Measurements from ENCODE around the gene NR1H3. TPM values are rescaled to one million over a fixed set of nuclear protein-coding genes. Genes with fewer than 3 reads are reported as not detected.

The NR1H3 gene
- total and polyA plus RNA-seq, 4 donors, result 35.0 to 62.0 (median 57.0) TPM

GRCh38 chr11:47234669-47235100, 23.1 kb upstream of the NR1H3 start:
- Histone ChIP-seq H3K4me1 (ENCODE audit: control insufficient read depth in 5 of 5, insufficient read depth in 5 of 5, low read length in 5 of 5) (peaks cover 0 to 3% (median 0%) of the 10 kb centered on the region in 5 donors), H3K4me3 (no peak overlapping the region), H3K9ac (ENCODE audit: insufficient read depth in 1 of 2, low read length in 2 of 2) (no peak overlapping the region), H3K9me3 (ENCODE audit: control insufficient read depth in 4 of 4, insufficient read depth in 3 of 4, low read length in 3 of 4) (no peaks in the 10 kb centered on the region), H3K36me3 (ENCODE audit: control insufficient read depth in 4 of 4, insufficient read depth in 4 of 4, low read length in 4 of 4) (peaks cover 0 to 17% (median 12%) of the 10 kb centered on the region in 4 donors), H3K27me3 (ENCODE audit: control insufficient read depth in 3 of 3, insufficient read depth in 3 of 3, low read length in 2 of 3) (no peaks in the 10 kb centered on the region), H3K27ac (ENCODE audit: low read depth in 1 of 2, low read length in 1 of 2) (peak overlapping the region in 1 of 2 donors; percentile 63)
- peak; percentile 48 to 58 (median 49) for DNase-seq
- 44 to 50% methylated on average over 12 of the region's 12 CpGs for WGBS, 2 donors
- ATAC-seq (ENCODE audit: insufficient read depth, low FRiP score), result no peak
- no peak for TF ChIP-seq CTCF (IDR thresholded peaks at IDR 0.05; ENCODE audit: control extremely low read depth, extremely low read depth)

DNA sequence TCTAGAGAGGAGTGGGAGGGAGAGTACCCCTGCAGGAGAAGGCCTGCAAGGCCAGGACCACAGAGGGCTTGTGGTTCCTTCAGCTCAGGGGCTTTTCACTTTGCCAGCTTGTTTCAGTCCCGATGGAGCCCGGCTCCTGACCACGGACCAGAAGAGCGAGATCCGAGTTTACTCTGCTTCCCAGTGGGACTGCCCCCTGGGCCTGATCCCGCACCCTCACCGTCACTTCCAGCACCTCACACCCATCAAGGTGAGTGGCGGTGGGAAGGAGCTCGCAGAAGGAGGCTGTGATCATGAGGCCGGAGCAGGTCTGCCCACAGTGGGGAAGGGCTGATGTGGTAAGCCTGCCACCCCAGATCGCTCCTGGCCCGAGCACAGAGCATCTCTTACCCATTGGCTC, 22.6 kb upstream of the NR1H3 start:
- DNase-seq, result no peak
- Histone ChIP-seq H3K4me1 (ENCODE audit: control insufficient read depth in 5 of 5, insufficient read depth in 5 of 5, low read length in 5 of 5) (peaks cover 0 to 3% (median 0%) of the 10 kb centered on the region in 5 donors), H3K27me3 (ENCODE audit: control insufficient read depth in 3 of 3, insufficient read depth in 3 of 3, low read length in 2 of 3) (no peaks in the 10 kb centered on the region), H3K36me3 (ENCODE audit: control insufficient read depth in 4 of 4, insufficient read depth in 4 of 4, low read length in 4 of 4) (peaks cover 3 to 22% (median 14%) of the 10 kb centered on the region in 4 donors), H3K9ac (ENCODE audit: insufficient read depth in 1 of 2, low read length in 2 of 2) (no peak overlapping the region), H3K9me3 (ENCODE audit: control insufficient read depth in 4 of 4, insufficient read depth in 3 of 4, low read length in 3 of 4) (no peaks in the 10 kb centered on the region), H3K27ac (ENCODE audit: low read depth in 1 of 2, low read length in 1 of 2) (no peak overlapping the region), H3K4me3 (no peak overlapping the region)
- no peak for TF ChIP-seq CTCF (IDR thresholded peaks at IDR 0.05; ENCODE audit: control extremely low read depth, extremely low read depth)
- ATAC-seq (ENCODE audit: insufficient read depth, low FRiP score), result no peak
- 87 to 93% methylated on average over 12 of the region's 12 CpGs for WGBS, 2 donors

DNA sequence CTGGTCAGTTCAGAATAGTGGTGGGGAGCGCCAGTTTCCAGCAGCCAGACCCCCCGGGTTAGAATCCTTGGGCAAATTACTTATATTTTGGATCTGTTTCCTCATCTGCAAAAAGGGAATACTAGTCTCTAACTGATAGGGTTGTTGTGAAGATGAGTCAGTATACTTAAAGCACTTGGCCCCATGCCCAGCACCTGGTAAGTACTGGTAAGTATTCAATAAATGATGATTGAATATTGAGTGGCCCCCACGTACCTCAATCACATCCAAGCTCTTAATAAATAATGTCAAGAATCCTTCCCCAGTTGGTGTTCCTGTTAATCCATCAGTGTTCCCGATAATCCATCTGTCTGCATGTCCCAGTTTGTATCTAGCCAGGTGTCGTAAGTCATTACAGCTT, 21.3 kb upstream of the NR1H3 start:
- H3K36me3 ChIP-seq (ENCODE audit: control insufficient read depth in 4 of 4, insufficient read depth in 4 of 4, low read length in 4 of 4), result peaks cover 5 to 27% (median 16%) of the 10 kb centered on the region in 4 donors
- no peak overlapping the region for H3K27ac ChIP-seq (ENCODE audit: low read depth in 1 of 2, low read length in 1 of 2)
- no peak for DNase-seq
- H3K27me3 ChIP-seq (ENCODE audit: control insufficient read depth in 3 of 3, insufficient read depth in 3 of 3, low read length in 2 of 3), result no peaks in the 10 kb centered on the region
- WGBS, 2 donors, result 83 to 85% methylated on average over 5 of the region's 5 CpGs
- ATAC-seq (ENCODE audit: insufficient read depth, low FRiP score), result no peak
- H3K9me3 ChIP-seq (ENCODE audit: control insufficient read depth in 4 of 4, insufficient read depth in 3 of 4, low read length in 3 of 4), result no peaks in the 10 kb centered on the region
- no peak for TF ChIP-seq CTCF (IDR thresholded peaks at IDR 0.05; ENCODE audit: control extremely low read depth, extremely low read depth)
- H3K4me1 ChIP-seq (ENCODE audit: control insufficient read depth in 5 of 5, insufficient read depth in 5 of 5, low read length in 5 of 5), result peaks cover 0 to 3% (median 0%) of the 10 kb centered on the region in 5 donors
- H3K9ac ChIP-seq (ENCODE audit: insufficient read depth in 1 of 2, low read length in 2 of 2), result no peak overlapping the region
- no peak overlapping the region for H3K4me3 ChIP-seq

GRCh38 chr11:47239852-47240251, 17.9 kb upstream of the NR1H3 start:
- no peaks in the 10 kb centered on the region for H3K9me3 ChIP-seq (ENCODE audit: control insufficient read depth in 4 of 4, insufficient read depth in 3 of 4, low read length in 3 of 4)
- H3K4me1 ChIP-seq (ENCODE audit: control insufficient read depth in 5 of 5, insufficient read depth in 5 of 5, low read length in 5 of 5), result peaks cover 0 to 4% (median 0%) of the 10 kb centered on the region in 5 donors
- peaks cover 17 to 48% (median 22%) of the 10 kb centered on the region in 4 donors for H3K36me3 ChIP-seq (ENCODE audit: control insufficient read depth in 4 of 4, insufficient read depth in 4 of 4, low read length in 4 of 4)
- no peak overlapping the region for H3K4me3 ChIP-seq
- no peak for ATAC-seq (ENCODE audit: insufficient read depth, low FRiP score)
- no peak for DNase-seq
- 95% methylated on average over 10 of the region's 10 CpGs for WGBS, 2 donors
- H3K27me3 ChIP-seq (ENCODE audit: control insufficient read depth in 3 of 3, insufficient read depth in 3 of 3, low read length in 2 of 3), result no peaks in the 10 kb centered on the region
- H3K9ac ChIP-seq (ENCODE audit: insufficient read depth in 1 of 2, low read length in 2 of 2), result no peak overlapping the region
- TF ChIP-seq CTCF (IDR thresholded peaks at IDR 0.05; ENCODE audit: control extremely low read depth, extremely low read depth), result no peak
- peak overlapping the region in 1 of 2 donors; percentile 41 for H3K27ac ChIP-seq (ENCODE audit: low read depth in 1 of 2, low read length in 1 of 2)
